NCI-H1105 (cell line): ENCODE results near the gene ERO1B.
"Not testable (repeated sequence)": the region's sequence is repeated elsewhere in the genome, so short reads cannot be mapped to it uniquely, and the experiment has no call there.

Experiments used
- DNase-seq: peaks from one replicate; lab custom pipeline; 2025; lab: John Stamatoyannopoulos, UW

ERO1B gene

GRCh38 chr1:236188084-236188483 is 93.7 kb downstream of the ERO1B start:
- DNase-seq = not testable (repeated sequence)

- not testable (repeated sequence) for DNase-seq
Observed at GRCh38 chr1:236186471-236186870, 95.3 kb downstream of the ERO1B start.

GRCh38 chr1:236185687-236186086 is 96.1 kb downstream of the ERO1B start:
- DNase-seq = no peak

GRCh38 chr1:236181059-236181458 is 100.7 kb downstream of the ERO1B start:
- no peak for DNase-seq

- DNase-seq = no peak
Observed at GRCh38 chr1:236179634-236180033, 102.1 kb downstream of the ERO1B start.

- DNase-seq = no peak
Observed at GRCh38 chr1:236176337-236177336, 105.1 kb downstream of the ERO1B start.

- no peak for DNase-seq
Observed at GRCh38 chr1:236175642-236176336, 106.0 kb downstream of the ERO1B start.

GRCh38 chr1:236173174-236173767 is 108.5 kb downstream of the ERO1B start:
- DNase-seq = no peak

GRCh38 chr1:236172041-236172579 is 109.6 kb downstream of the ERO1B start:
- DNase-seq = no peak

GRCh38 chr1:236168716-236169429 is 112.9 kb downstream of the ERO1B start:
- no peak for DNase-seq

GRCh38 chr1:236167578-236167977 is 114.2 kb downstream of the ERO1B start:
- no peak for DNase-seq

GRCh38 chr1:236167154-236167553 is 114.6 kb downstream of the ERO1B start:
- no peak for DNase-seq

GRCh38 chr1:236166041-236166440 is 115.7 kb downstream of the ERO1B start:
- DNase-seq = no peak
